HepG2 (cell line): ENCODE results near the gene KRTAP10-2. TPM values are rescaled to one million over a fixed set of nuclear protein-coding genes. Genes with fewer than 3 reads are reported as not detected.

Experiments used
- CHCHD3 ChIP-seq: sonication (generic); formaldehyde crosslinking; IDR thresholded peaks from 2 replicates; pipeline ENCODE4 v1.8.0; 2022; ENCODE audit warnings: mild to moderate bottlenecking, missing genetic modification reagents, moderate library complexity
- DMAP1 ChIP-seq: IDR thresholded peaks from 2 replicates; pipeline ENCODE4 v1.6.1; 2016
- HNRNPK ChIP-seq: fragments of 200-400 bp; formaldehyde crosslinking; IDR thresholded peaks from 2 replicates; pipeline ENCODE4 v1.6.1; 2018; ENCODE audit warnings: low read length, low read depth, moderate library complexity, mild to moderate bottlenecking; ENCODE audit not compliant: poor library complexity, severe bottlenecking
- IRF9 ChIP-seq: sonication (generic); formaldehyde crosslinking; IDR thresholded peaks from 2 replicates; pipeline ENCODE4 v1.8.0; 2022; ENCODE audit warnings: missing genetic modification reagents, mild to moderate bottlenecking, borderline replicate concordance
- NFAT5 ChIP-seq: sonication (generic); formaldehyde crosslinking; IDR thresholded peaks from 2 replicates; pipeline ENCODE4 v1.4.0; 2020; ENCODE audit warnings: missing genetic modification reagents
- PRDM4 ChIP-seq: sonication (generic); formaldehyde crosslinking; IDR thresholded peaks from 2 replicates; pipeline ENCODE4 v1.9.0; 2021; ENCODE audit warnings: missing genetic modification reagents, borderline replicate concordance
- SIX4 ChIP-seq: sonication (generic); formaldehyde crosslinking; IDR thresholded peaks from 2 replicates; pipeline ENCODE4 v1.4.0; 2020; ENCODE audit warnings: missing genetic modification reagents
- SP4 ChIP-seq: sonication (generic); formaldehyde crosslinking; IDR thresholded peaks from 2 replicates; pipeline ENCODE4 v1.8.1; 2023; ENCODE audit warnings: mild to moderate bottlenecking, missing genetic modification reagents
- TAF1 ChIP-seq: sonication (generic); formaldehyde crosslinking; IDR thresholded peaks from 2 replicates; pipeline ENCODE4 v1.4.0; 2020; ENCODE audit warnings: missing genetic modification reagents
- THRA ChIP-seq: sonication (generic); formaldehyde crosslinking; IDR thresholded peaks from 2 replicates; pipeline ENCODE4 v1.4.0; 2020; ENCODE audit warnings: missing genetic modification reagents, borderline replicate concordance
- U2AF2 ChIP-seq: fragments of 200-400 bp; formaldehyde crosslinking; IDR thresholded peaks from 2 replicates; pipeline ENCODE4 v1.6.1; 2017; ENCODE audit warnings: low read depth, mild to moderate bottlenecking, low read length
- XBP1 ChIP-seq: sonication (generic); formaldehyde crosslinking; IDR thresholded peaks from 2 replicates; pipeline ENCODE4 v1.5.0; 2020; ENCODE audit warnings: missing genetic modification reagents
- ZBTB46 ChIP-seq: sonication (generic); formaldehyde crosslinking; IDR thresholded peaks from 2 replicates; pipeline ENCODE4 v1.4.0; 2020; ENCODE audit warnings: mild to moderate bottlenecking, missing genetic modification reagents, borderline replicate concordance
- ZNF414 ChIP-seq: sonication (generic); formaldehyde crosslinking; IDR thresholded peaks from 2 replicates; pipeline ENCODE4 v1.5.0; 2020; ENCODE audit warnings: missing genetic modification reagents
- ZNF782 ChIP-seq: sonication (generic); formaldehyde crosslinking; IDR thresholded peaks from 2 replicates; pipeline ENCODE4 v1.4.0; 2020; ENCODE audit warnings: missing genetic modification reagents, mild to moderate bottlenecking, borderline replicate concordance
- polyA plus RNA-seq, 8 experiments: library from polyadenylated mRNA; depleted of rRNA in 3 of 8; stranded (reverse) in 7 of 8; unstranded in 1 of 8; fragments of >200 nt; fragmentation: Illumina TruSeq in 4 of 8; extraction: Trizol in 4 of 8; gene quantifications; 2 replicates each; pipeline versions ENCODE4 v1.2.1 to v1.2.3, GENCODE V29; 2011 to 2016; ENCODE audit warnings: low read depth in 4 of 8, missing spikeins in 1 of 8, mixed read lengths in 1 of 8; ENCODE audit not compliant: insufficient read depth in 1 of 8
- total RNA-seq, 5 experiments: library from RNA; depleted of rRNA; stranded (reverse); fragments of >200 nt; fragmentation: Illumina TruSeq; extraction: Trizol; gene quantifications; 2 replicates each; pipeline ENCODE4 v1.2.3, GENCODE V29; 2016; ENCODE audit warnings: low read depth in 1 of 5

Gene KRTAP10-2
- total and polyA plus RNA-seq, 2 of the 13 experiments (the other 11 are each of a cell fraction or from before 2014, with no cell fraction given), result not detected

- peak; percentile 86 for TF ChIP-seq IRF9 (CRISPR knock-in tag)
- TF ChIP-seq TAF1 (CRISPR knock-in tag), result no peak
- no peak for TF ChIP-seq CHCHD3 (CRISPR knock-in tag)
- 0 out of 2 replicates have a peak, but pooled peaks have one; percentile 67 for TF ChIP-seq NFAT5 (CRISPR knock-in tag)
- TF ChIP-seq XBP1, result no peak
- peak; percentile 77; the same call in 1 of the 2 replicates for TF ChIP-seq ZNF414 (CRISPR knock-in tag)
- TF ChIP-seq U2AF2, result no peak
- peak; percentile 43; the same call in 1 of the 2 replicates for TF ChIP-seq DMAP1 (CRISPR knock-in tag)
- TF ChIP-seq SP4, result no peak
- no peak for TF ChIP-seq ZBTB46 (CRISPR knock-in tag)
- TF ChIP-seq HNRNPK, result no peak
- no peak for TF ChIP-seq PRDM4 (CRISPR knock-in tag)
- TF ChIP-seq SIX4, result peak; percentile 99
- 0 out of 2 replicates have a peak, but pooled peaks have one; percentile 45 for TF ChIP-seq ZNF782 (CRISPR knock-in tag)
- TF ChIP-seq THRA, result peak; percentile 66; the same call in 1 of the 2 replicates
Measured at GRCh38 chr21:44593598-44594405, 42.5 kb upstream of the KRTAP10-2 start (continued).
